Islet of Langerhans (tissue), 1 donor: ENCODE data around the gene LCOR.
"Not testable (repeated sequence)": the region's sequence is repeated elsewhere in the genome, so short reads cannot be mapped to it uniquely, and the experiment has no call there.

Experiments used
- FAIRE-seq: peaks from one replicate; lab custom pipeline; 2011; peaks lifted over from hg19 to GRCh38; lab: Jason Lieb, UNC

LCOR gene

GRCh38 chr10:96831867-96832720 is at the start of gene LCOR:
Gene LCOR (plus strand): TSS chr10:96832298. CDS start chr10:96949058, 116,760 bp downstream.
- FAIRE-seq: no peak

- FAIRE-seq: no peak
Measured at GRCh38 chr10:96784253-96784652, 47.8 kb upstream of the LCOR start.

GRCh38 chr10:96789571-96790108 is 42.5 kb upstream of the LCOR start:
- FAIRE-seq: no peak

- FAIRE-seq: no peak
Measured at GRCh38 chr10:96791902-96792301, 40.2 kb upstream of the LCOR start.

- no peak for FAIRE-seq
Measured at GRCh38 chr10:96794836-96795733, 37.0 kb upstream of the LCOR start.

- FAIRE-seq: no peak
Measured at GRCh38 chr10:96797485-96797884, 34.6 kb upstream of the LCOR start.

GRCh38 chr10:96803288-96803664 is 28.8 kb upstream of the LCOR start:
- no peak for FAIRE-seq

- FAIRE-seq: no peak
Measured at GRCh38 chr10:96814264-96814663, 17.8 kb upstream of the LCOR start.

GRCh38 chr10:96818971-96819370 is 13.1 kb upstream of the LCOR start:
- not testable (repeated sequence) for FAIRE-seq

GRCh38 chr10:96820765-96821164 is 11.3 kb upstream of the LCOR start:
- no peak for FAIRE-seq

GRCh38 chr10:96826438-96826837 is 5.7 kb upstream of the LCOR start:
- no peak for FAIRE-seq

- no peak for FAIRE-seq
Measured at GRCh38 chr10:96828609-96829008, 3.5 kb upstream of the LCOR start.

- no peak for FAIRE-seq
Measured at GRCh38 chr10:96829029-96829773, 2.9 kb upstream of the LCOR start.

- FAIRE-seq: peak; percentile 96
Measured at GRCh38 chr10:96830511-96831199, 1.4 kb upstream of the LCOR start.

GRCh38 chr10:96831200-96831866 is 765 bp upstream of the LCOR start:
- no peak for FAIRE-seq

GRCh38 chr10:96832721-96833219 is 672 bp downstream of the LCOR start:
- no peak for FAIRE-seq

GRCh38 chr10:96833220-96834001 is 1.3 kb downstream of the LCOR start:
- FAIRE-seq: no peak

- FAIRE-seq: peak; percentile 93
Measured at GRCh38 chr10:96834120-96834519, 2.0 kb downstream of the LCOR start.

GRCh38 chr10:96835899-96836298 is 3.8 kb downstream of the LCOR start:
- FAIRE-seq: peak; percentile 88

- FAIRE-seq: no peak
Measured at GRCh38 chr10:96838529-96838928, 6.4 kb downstream of the LCOR start.
